Measurements from ENCODE around the gene COMMD2. TPM values are rescaled to one million over a fixed set of nuclear protein-coding genes. Genes with fewer than 3 reads are reported as not detected.

Gene COMMD2
- total RNA-seq, 1 donor from 2014 or later: 22.4 TPM

DNA sequence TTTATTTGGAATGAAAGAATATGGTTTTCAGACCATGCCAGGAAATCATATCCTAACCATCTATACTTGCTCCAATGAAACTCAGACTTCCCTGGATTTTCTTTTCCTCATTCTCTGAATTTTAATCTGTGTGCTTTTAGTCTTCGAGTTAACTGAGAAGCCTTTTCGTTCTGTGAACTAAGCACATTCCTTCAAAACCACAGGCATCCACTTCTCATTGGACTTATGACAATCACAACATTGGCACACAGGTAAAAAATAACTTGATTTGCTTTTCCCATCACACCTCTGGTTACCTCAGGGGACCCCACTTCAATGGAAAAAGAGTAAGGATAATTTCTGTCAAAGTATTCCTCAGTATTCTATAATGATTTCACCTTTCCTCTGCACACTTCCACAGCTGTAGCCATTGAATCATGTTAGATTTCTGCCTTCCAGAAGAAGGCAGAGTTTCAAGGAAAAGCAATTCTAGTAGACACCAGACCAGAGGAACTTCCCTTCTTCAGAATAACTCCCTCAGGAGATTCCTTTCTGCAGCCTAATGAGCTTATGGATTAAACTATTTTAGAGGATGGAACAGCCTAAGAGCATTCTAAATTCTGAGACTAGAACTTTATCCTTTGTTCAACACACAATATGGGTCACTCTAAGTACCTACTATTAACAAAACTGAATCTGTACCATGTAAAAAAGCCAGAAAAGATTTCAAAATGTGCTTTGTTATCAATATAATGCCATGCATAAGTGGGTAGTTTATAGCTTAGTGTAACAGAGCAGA is 15.9 kb downstream of the COMMD2 start:
- Histone ChIP-seq H3K9ac (ENCODE audit: low read depth in 1 of 3, low read length in 3 of 3) (no peak overlapping the region), H3K36me3 (ENCODE audit: control insufficient read depth in 3 of 3, insufficient read depth in 3 of 3, low read length in 3 of 3) (peaks cover 3 to 19% (median 17%) of the 10 kb centered on the region in 3 donors), H3K27me3 (ENCODE audit: control insufficient read depth in 3 of 3, insufficient read depth in 3 of 3, low read length in 3 of 3) (no peaks in the 10 kb centered on the region), H3K9me3 (ENCODE audit: control insufficient read depth in 3 of 3, low read length in 3 of 3) (no peaks in the 10 kb centered on the region), H3K27ac (ENCODE audit: low read depth, low read length) (no peak overlapping the region), H3K4me1 (ENCODE audit: control insufficient read depth in 3 of 3, insufficient read depth in 3 of 3, low read length in 3 of 3) (peaks cover 0 to 4% (median 0%) of the 10 kb centered on the region in 3 donors), H3K4me3 (ENCODE audit: low read length in 3 of 3) (no peak overlapping the region)

DNA sequence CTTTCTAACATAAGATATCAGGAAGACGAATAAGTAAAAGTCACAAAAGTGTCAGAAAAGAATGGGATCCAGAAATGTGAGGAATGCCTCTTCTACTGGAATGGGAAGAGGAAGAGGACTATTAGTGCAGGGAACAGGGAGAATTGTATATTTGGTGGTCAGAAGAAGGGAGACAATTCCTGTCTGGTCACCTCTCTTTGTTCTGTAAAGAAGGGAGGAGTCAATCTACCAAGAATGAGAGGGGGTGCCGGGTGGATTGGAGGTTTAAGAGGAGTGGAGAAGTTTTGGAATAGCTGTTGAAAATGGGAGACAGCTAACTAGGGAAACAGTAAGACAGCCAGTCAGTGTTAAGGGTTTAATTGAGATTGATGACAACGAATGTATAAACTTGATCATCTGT is 20.1 kb downstream of the COMMD2 start:
- H3K9me3 ChIP-seq (ENCODE audit: control insufficient read depth in 3 of 3, low read length in 3 of 3): no peaks in the 10 kb centered on the region
- H3K9ac ChIP-seq (ENCODE audit: low read depth in 1 of 3, low read length in 3 of 3): no peak overlapping the region
- no peak overlapping the region for H3K4me3 ChIP-seq (ENCODE audit: low read length in 3 of 3)
- no peaks in the 10 kb centered on the region for H3K36me3 ChIP-seq (ENCODE audit: control insufficient read depth in 3 of 3, insufficient read depth in 3 of 3, low read length in 3 of 3)
- peaks cover 0 to 4% (median 0%) of the 10 kb centered on the region in 3 donors for H3K4me1 ChIP-seq (ENCODE audit: control insufficient read depth in 3 of 3, insufficient read depth in 3 of 3, low read length in 3 of 3)
- H3K27me3 ChIP-seq (ENCODE audit: control insufficient read depth in 3 of 3, insufficient read depth in 3 of 3, low read length in 3 of 3): no peaks in the 10 kb centered on the region
- H3K27ac ChIP-seq (ENCODE audit: low read depth, low read length): no peak overlapping the region

- Histone ChIP-seq H3K36me3 (ENCODE audit: control insufficient read depth in 3 of 3, insufficient read depth in 3 of 3, low read length in 3 of 3) (peaks cover 0 to 4% (median 0%) of the 10 kb centered on the region in 3 donors), H3K9me3 (ENCODE audit: control insufficient read depth in 3 of 3, low read length in 3 of 3) (no peaks in the 10 kb centered on the region), H3K4me1 (ENCODE audit: control insufficient read depth in 3 of 3, insufficient read depth in 3 of 3, low read length in 3 of 3) (no peaks in the 10 kb centered on the region), H3K27ac (ENCODE audit: low read depth, low read length) (no peak overlapping the region), H3K4me3 (ENCODE audit: low read length in 3 of 3) (no peak overlapping the region), H3K27me3 (ENCODE audit: control insufficient read depth in 3 of 3, insufficient read depth in 3 of 3, low read length in 3 of 3) (no peaks in the 10 kb centered on the region), H3K9ac (ENCODE audit: low read depth in 1 of 3, low read length in 3 of 3) (no peak overlapping the region)
Observed at GRCh38 chr3:149727656-149728055, 24.6 kb downstream of the COMMD2 start.

- H3K4me1 ChIP-seq (ENCODE audit: control insufficient read depth in 3 of 3, insufficient read depth in 3 of 3, low read length in 3 of 3): no peaks in the 10 kb centered on the region
- no peaks in the 10 kb centered on the region for H3K9me3 ChIP-seq (ENCODE audit: control insufficient read depth in 3 of 3, low read length in 3 of 3)
- H3K27ac ChIP-seq (ENCODE audit: low read depth, low read length): no peak overlapping the region
- no peaks in the 10 kb centered on the region for H3K27me3 ChIP-seq (ENCODE audit: control insufficient read depth in 3 of 3, insufficient read depth in 3 of 3, low read length in 3 of 3)
- H3K36me3 ChIP-seq (ENCODE audit: control insufficient read depth in 3 of 3, insufficient read depth in 3 of 3, low read length in 3 of 3): peaks cover 0 to 4% (median 0%) of the 10 kb centered on the region in 3 donors
- H3K4me3 ChIP-seq (ENCODE audit: low read length in 3 of 3): no peak overlapping the region
- H3K9ac ChIP-seq (ENCODE audit: low read depth in 1 of 3, low read length in 3 of 3): no peak overlapping the region
Observed at GRCh38 chr3:149726716-149727407, 25.4 kb downstream of the COMMD2 start.

DNA sequence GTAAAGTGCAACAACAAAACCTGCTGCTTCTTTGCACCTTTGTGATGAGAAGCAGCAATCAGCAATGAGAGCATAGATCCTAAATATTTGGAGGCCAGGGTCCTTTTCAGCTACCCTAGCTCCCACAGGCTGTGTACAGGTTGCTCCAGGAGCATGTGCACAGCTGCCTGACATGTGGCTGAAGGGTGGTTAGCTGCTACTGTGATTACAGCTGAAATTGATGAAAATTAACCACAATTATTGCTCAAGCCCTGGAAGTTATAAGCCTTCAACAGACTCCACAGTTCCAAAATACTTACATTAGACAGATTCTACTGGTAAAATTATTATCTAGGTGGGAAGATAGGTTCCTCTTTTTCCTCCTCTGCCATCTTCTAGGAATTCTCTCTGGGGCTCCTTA is 28.5 kb downstream of the COMMD2 start:
- no peaks in the 10 kb centered on the region for H3K4me1 ChIP-seq (ENCODE audit: control insufficient read depth in 3 of 3, insufficient read depth in 3 of 3, low read length in 3 of 3)
- no peak overlapping the region for H3K27ac ChIP-seq (ENCODE audit: low read depth, low read length)
- H3K36me3 ChIP-seq (ENCODE audit: control insufficient read depth in 3 of 3, insufficient read depth in 3 of 3, low read length in 3 of 3): peaks cover 0 to 4% (median 0%) of the 10 kb centered on the region in 3 donors
- H3K4me3 ChIP-seq (ENCODE audit: low read length in 3 of 3): no peak overlapping the region
- no peaks in the 10 kb centered on the region for H3K9me3 ChIP-seq (ENCODE audit: control insufficient read depth in 3 of 3, low read length in 3 of 3)
- no peak overlapping the region for H3K9ac ChIP-seq (ENCODE audit: low read depth in 1 of 3, low read length in 3 of 3)
- no peaks in the 10 kb centered on the region for H3K27me3 ChIP-seq (ENCODE audit: control insufficient read depth in 3 of 3, insufficient read depth in 3 of 3, low read length in 3 of 3)

- Histone ChIP-seq H3K36me3 (ENCODE audit: control insufficient read depth in 3 of 3, insufficient read depth in 3 of 3, low read length in 3 of 3) (peaks cover 0 to 4% (median 0%) of the 10 kb centered on the region in 3 donors), H3K9me3 (ENCODE audit: control insufficient read depth in 3 of 3, low read length in 3 of 3) (no peaks in the 10 kb centered on the region), H3K9ac (ENCODE audit: low read depth in 1 of 3, low read length in 3 of 3) (no peak overlapping the region), H3K4me3 (ENCODE audit: low read length in 3 of 3) (no peak overlapping the region), H3K4me1 (ENCODE audit: control insufficient read depth in 3 of 3, insufficient read depth in 3 of 3, low read length in 3 of 3) (peaks cover 0 to 3% (median 0%) of the 10 kb centered on the region in 3 donors), H3K27ac (ENCODE audit: low read depth, low read length) (no peak overlapping the region), H3K27me3 (ENCODE audit: control insufficient read depth in 3 of 3, insufficient read depth in 3 of 3, low read length in 3 of 3) (no peaks in the 10 kb centered on the region)
Observed at GRCh38 chr3:149720918-149721317, 31.4 kb downstream of the COMMD2 start.

DNA sequence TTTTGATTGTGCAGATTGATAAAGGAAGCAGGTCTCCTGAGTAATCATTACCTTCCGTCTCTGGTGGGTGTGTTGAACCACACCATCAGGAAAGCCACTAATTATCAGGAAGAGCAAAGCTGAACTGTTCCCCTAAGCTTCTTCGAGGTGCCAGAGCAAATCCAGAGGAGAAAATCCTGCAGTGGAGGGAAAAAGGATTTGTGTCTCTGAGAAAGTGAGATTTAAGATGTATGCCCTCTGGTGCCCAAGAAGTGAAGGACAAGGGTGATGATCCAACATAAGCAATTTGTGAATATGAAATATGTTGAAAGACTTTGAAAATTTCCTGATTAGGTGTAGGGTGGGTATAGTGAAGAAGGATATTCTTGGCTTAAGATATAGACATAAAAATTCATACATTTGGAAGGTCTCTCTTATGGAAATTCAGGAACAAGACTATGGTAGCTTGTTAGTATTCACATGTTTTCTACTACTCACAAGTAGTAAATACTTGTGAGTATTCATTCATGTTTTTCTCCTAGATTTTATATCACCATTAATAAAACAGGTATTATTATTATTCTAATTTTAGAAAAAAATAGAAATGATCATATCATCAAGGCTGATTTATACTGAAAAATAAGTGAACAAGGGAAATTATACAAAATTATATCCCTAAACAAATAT is 34.8 kb downstream of the COMMD2 start:
- no peaks in the 10 kb centered on the region for H3K36me3 ChIP-seq (ENCODE audit: control insufficient read depth in 3 of 3, insufficient read depth in 3 of 3, low read length in 3 of 3)
- peaks cover 0 to 3% (median 0%) of the 10 kb centered on the region in 3 donors for H3K4me1 ChIP-seq (ENCODE audit: control insufficient read depth in 3 of 3, insufficient read depth in 3 of 3, low read length in 3 of 3)
- no peak overlapping the region for H3K27ac ChIP-seq (ENCODE audit: low read depth, low read length)
- H3K9me3 ChIP-seq (ENCODE audit: control insufficient read depth in 3 of 3, low read length in 3 of 3): no peaks in the 10 kb centered on the region
- H3K27me3 ChIP-seq (ENCODE audit: control insufficient read depth in 3 of 3, insufficient read depth in 3 of 3, low read length in 3 of 3): no peaks in the 10 kb centered on the region
- H3K9ac ChIP-seq (ENCODE audit: low read depth in 1 of 3, low read length in 3 of 3): no peak overlapping the region
- no peak overlapping the region for H3K4me3 ChIP-seq (ENCODE audit: low read length in 3 of 3)

- H3K27ac ChIP-seq (ENCODE audit: low read depth, low read length): no peak overlapping the region
Observed at GRCh38 chr3:149716984-149717383, 35.3 kb downstream of the COMMD2 start.

GRCh38 chr3:149715247-149715646 is 37.0 kb downstream of the COMMD2 start:
- Histone ChIP-seq H3K4me3 (ENCODE audit: low read length in 3 of 3) (no peak overlapping the region), H3K27me3 (ENCODE audit: control insufficient read depth in 3 of 3, insufficient read depth in 3 of 3, low read length in 3 of 3) (no peaks in the 10 kb centered on the region), H3K9ac (ENCODE audit: low read depth in 1 of 3, low read length in 3 of 3) (no peak overlapping the region), H3K9me3 (ENCODE audit: control insufficient read depth in 3 of 3, low read length in 3 of 3) (no peaks in the 10 kb centered on the region), H3K36me3 (ENCODE audit: control insufficient read depth in 3 of 3, insufficient read depth in 3 of 3, low read length in 3 of 3) (no peaks in the 10 kb centered on the region), H3K27ac (ENCODE audit: low read depth, low read length) (no peak overlapping the region), H3K4me1 (ENCODE audit: control insufficient read depth in 3 of 3, insufficient read depth in 3 of 3, low read length in 3 of 3) (peaks cover 0 to 3% (median 0%) of the 10 kb centered on the region in 3 donors)

More at GRCh38 chr3:149716984-149717383, 35.3 kb downstream of the COMMD2 start:
- Histone ChIP-seq H3K4me3 (ENCODE audit: low read length in 3 of 3) (no peak overlapping the region), H3K27me3 (ENCODE audit: control insufficient read depth in 3 of 3, insufficient read depth in 3 of 3, low read length in 3 of 3) (no peaks in the 10 kb centered on the region), H3K4me1 (ENCODE audit: control insufficient read depth in 3 of 3, insufficient read depth in 3 of 3, low read length in 3 of 3) (peaks cover 0 to 3% (median 0%) of the 10 kb centered on the region in 3 donors), H3K36me3 (ENCODE audit: control insufficient read depth in 3 of 3, insufficient read depth in 3 of 3, low read length in 3 of 3) (no peaks in the 10 kb centered on the region), H3K9ac (ENCODE audit: low read depth in 1 of 3, low read length in 3 of 3) (no peak overlapping the region), H3K9me3 (ENCODE audit: control insufficient read depth in 3 of 3, low read length in 3 of 3) (no peaks in the 10 kb centered on the region)

All from skeletal muscle tissue (tissue), 4 donors.